K562 (cell line): ENCODE results near the gene RBM5. TPM values are rescaled to one million over a fixed set of nuclear protein-coding genes. Genes with fewer than 3 reads are reported as not detected.

Source experiments
- ATAC-seq: fragments of 200-7000 bp; cut with Tn5 transposase; 3 replicates; pipeline ENCODE4 v1.9.1; 2020; ENCODE audit warnings: moderate library complexity
- BruUV-seq: library from RNA; stranded (reverse); fragments of 400-500 nt; replicated peaks from 2 replicates; lab custom pipeline; 2021; lab: Mats Ljungman, UMichigan
- CTCF ChIA-PET: fragments of 300-600 bp; formaldehyde crosslinking; extraction: SDS; loops from one replicate; lab custom pipeline; 2021; ENCODE audit warnings: low intra/inter-chr PET ratio; lab: Yijun Ruan, JAX
- POLR2A ChIA-PET: fragments of 300-600, 350-650 bp; sonication (Branson Sonifier 250); formaldehyde crosslinking; extraction: SDS; loops from one replicate; lab custom pipeline; 2021; ENCODE audit warnings: antibody characterized with exemption, inconsistent platforms; lab: Yijun Ruan, JAX
- DNase-seq, 4 experiments: peaks; one replicate each; pipeline versions ENCODE4 v3.0.0 to v3.0.0-alpha.2; 2011 to 2018; ENCODE audit warnings: low spot score in 3 of 4, mixed read lengths in 3 of 4; ENCODE audit errors: extremely low read depth in 1 of 4
- FAIRE-seq: peaks from 2 replicates; lab custom pipeline; 2011; peaks lifted over from hg19 to GRCh38; lab: Jason Lieb, UNC
- H2AFZ ChIP-seq: 2 replicates; pipeline ENCODE4 v1.6.0; 2011; ENCODE audit warnings: low read depth, low read length, control low read depth, inconsistent platforms
- H3K27ac ChIP-seq: fragments of 200-600 bp; 3 replicates; pipeline ENCODE4 v1.8.0; 2011; ENCODE audit warnings: low read depth, mild to moderate bottlenecking, control low read depth, inconsistent platforms, low read length, moderate library complexity, mixed read lengths; ENCODE audit errors: extremely low read depth
- H3K27me3 ChIP-seq, 2 experiments: fragments of 300-600 bp in 1 of 2; 2 replicates in 1 of 2; 3 replicates in 1 of 2; pipeline versions ENCODE4 v1.6.0 to v1.8.0; 2011; ENCODE audit warnings: inconsistent platforms in 2 of 2, low read length in 2 of 2, mild to moderate bottlenecking in 1 of 2, mixed read lengths in 1 of 2, moderate library complexity in 1 of 2; ENCODE audit not compliant: control insufficient read depth in 2 of 2, insufficient read depth in 2 of 2
- H3K36me3 ChIP-seq: fragments of 300-600 bp; 3 replicates; pipeline ENCODE4 v1.8.0; 2011; ENCODE audit warnings: mild to moderate bottlenecking, low read length, inconsistent platforms; ENCODE audit not compliant: control insufficient read depth, insufficient read depth
- H3K4me1 ChIP-seq, 2 experiments: fragments of 200-600 bp in 1 of 2; replicated peaks in 1 of 2; 2 replicates in 1 of 2; 3 replicates in 1 of 2; pipeline versions ENCODE4 v1.5.1 to v1.8.0; 2011; ENCODE audit warnings: inconsistent platforms in 2 of 2, low read length in 2 of 2, mild to moderate bottlenecking in 1 of 2, mixed read lengths in 1 of 2, moderate library complexity in 1 of 2; ENCODE audit not compliant: control insufficient read depth in 2 of 2, insufficient read depth in 2 of 2
- H3K4me2 ChIP-seq: 2 replicates; pipeline ENCODE4 v1.6.1; 2011; ENCODE audit warnings: low read length, control low read depth, inconsistent platforms, mixed read lengths; ENCODE audit not compliant: insufficient read depth
- H3K4me3 ChIP-seq: fragments of 200-600 bp; sonication (generic), shearing (Covaris generic); 2 replicates; pipeline ENCODE4 v1.5.1; 2016; ENCODE audit warnings: control low read depth, inconsistent platforms
- H3K79me2 ChIP-seq: fragments of 200-600 bp; 3 replicates; pipeline ENCODE4 v1.8.0; 2011; ENCODE audit warnings: low read length, inconsistent platforms; ENCODE audit not compliant: control insufficient read depth, insufficient read depth
- H3K9ac ChIP-seq, 2 experiments: 2 replicates each; pipeline versions ENCODE4 v1.6.0 to v1.6.1; 2011; ENCODE audit warnings: low read depth in 2 of 2, low read length in 2 of 2, control low read depth in 1 of 2, inconsistent platforms in 1 of 2, mild to moderate bottlenecking in 1 of 2, mixed read lengths in 1 of 2; ENCODE audit not compliant: insufficient read depth in 1 of 2
- H3K9me1 ChIP-seq: one replicate; pipeline ENCODE4 v1.6.0; 2011; ENCODE audit warnings: inconsistent platforms, mild to moderate bottlenecking, low read length, moderate library complexity; ENCODE audit not compliant: control insufficient read depth, insufficient read depth
- H3K9me3 ChIP-seq: replicated peaks from 2 replicates; pipeline ENCODE4 v1.5.1; 2011; ENCODE audit warnings: low read depth, low read length, inconsistent platforms; ENCODE audit not compliant: control insufficient read depth, insufficient read depth
- H4K20me1 ChIP-seq: replicated peaks from 2 replicates; pipeline ENCODE4 v1.6.1; 2011; ENCODE audit warnings: low read length, inconsistent platforms, mixed read lengths; ENCODE audit not compliant: control insufficient read depth, insufficient read depth
- ELF4 ChIP-seq: fragments of 450-650 bp; formaldehyde crosslinking; IDR thresholded peaks from 2 replicates; pipeline ENCODE4 v1.4.0; 2022; ENCODE audit warnings: missing genetic modification characterization
- HDAC8 ChIP-seq: fragments of 450-650 bp; IDR thresholded peaks from 2 replicates; pipeline ENCODE4 v1.6.1; 2016; ENCODE audit warnings: mild to moderate bottlenecking, missing genetic modification characterization, moderate library complexity, missing compliant biosample characterization
- HOXB6 ChIP-seq: fragments of 250-450 bp; sonication (Bioruptor Pico); IDR thresholded peaks from 2 replicates; pipeline ENCODE4 v1.5.1; 2022; ENCODE audit warnings: mild to moderate bottlenecking, borderline replicate concordance
- KDM5B ChIP-seq: fragments of 200-600 bp; sonication (generic); IDR thresholded peaks from 2 replicates; pipeline ENCODE4 v1.6.1; 2012; ENCODE audit warnings: low read depth, mild to moderate bottlenecking, moderate library complexity, low read length, control low read depth, inconsistent platforms; ENCODE audit not compliant: insufficient replicate concordance
- MYC ChIP-seq, 2 experiments: fragments of 250-450 bp in 1 of 2; sonication (Bioruptor Pico) in 1 of 2; IDR thresholded peaks; 2 replicates each; pipeline versions ENCODE4 v1.5.1 to v1.6.1; 2012 to 2021; ENCODE audit warnings: low read depth in 2 of 2, borderline replicate concordance in 1 of 2, improper control_type of control experiment in 1 of 2, low read length in 1 of 2, mild to moderate bottlenecking in 1 of 2, moderate library complexity in 1 of 2
- PHB ChIP-seq: fragments of 250-450 bp; sonication (Bioruptor Pico); IDR thresholded peaks from 2 replicates; pipeline ENCODE4 v1.5.0; 2021
- RBBP5 ChIP-seq: fragments of 200-600 bp; sonication (generic); IDR thresholded peaks from 2 replicates; pipeline ENCODE4 v1.6.1; 2012; ENCODE audit warnings: borderline replicate concordance, mild to moderate bottlenecking, low read length, control low read depth, inconsistent platforms; ENCODE audit not compliant: insufficient read depth, poor library complexity, severe bottlenecking
- STAG1 ChIP-seq: sonication (generic); formaldehyde crosslinking; IDR thresholded peaks from 2 replicates; pipeline ENCODE4 v1.5.0; 2020; ENCODE audit warnings: missing genetic modification reagents, borderline replicate concordance
- TEAD2 ChIP-seq: fragments of 450-650 bp; IDR thresholded peaks from 2 replicates; pipeline ENCODE4 v1.6.1; 2016; ENCODE audit warnings: missing genetic modification characterization, control low read depth, missing compliant biosample characterization
- ZNF780A ChIP-seq: fragments of 250-450 bp; sonication (Bioruptor Pico); IDR thresholded peaks from 2 replicates; pipeline ENCODE4 v1.5.0; 2021; ENCODE audit warnings: mild to moderate bottlenecking
- WGBS: fragments of 100-300 bp; shearing (Covaris generic); methylation state at CpG from one replicate; pipeline ENCODE4 v1.1.6; 2016; ENCODE audit warnings: low coverage, mixed read lengths; ENCODE audit not compliant: insufficient coverage; ENCODE audit errors: missing lambda C conversion rate; 5-methylcytosine and 5-hydroxymethylcytosine counted together
- in situ Hi-C: fragments of 300-500 bp; cut with MboI; formaldehyde crosslinking; loops from 4 replicates; pipeline ENCODE4 v1.15.0; 2018; ENCODE audit warnings: inconsistent platforms, mixed read lengths
- intact Hi-C: fragments of 100-400 bp; cut with micrococcal nuclease; formaldehyde crosslinking; loops from 2 replicates; pipeline ENCODE4 v1.14.2; 2022
- polyA plus RNA-seq, 8 experiments: library from polyadenylated mRNA; depleted of rRNA in 4 of 8; stranded (reverse) in 5 of 8; unstranded in 3 of 8; fragments of >200 nt; fragmentation: Nextera tagmentation in 2 of 8; fragmentation: Illumina TruSeq in 1 of 8; extraction: Ambion mirVana in 2 of 8; extraction: Trizol in 1 of 8; gene quantifications; 2 replicates each; pipeline versions ENCODE4 v1.2.1 to v1.2.3, GENCODE V29; 2011 to 2014; ENCODE audit warnings: inconsistent platforms in 1 of 8, missing spikeins in 1 of 8
- total RNA-seq, 7 experiments: library from RNA; depleted of rRNA in 6 of 7; stranded (reverse); fragments of >200 nt in 6 of 7; fragmentation: Illumina TruSeq in 2 of 7; extraction: Trizol in 2 of 7; gene quantifications; 2 replicates each; pipeline versions ENCODE4 v1.2.1 to v1.2.3, GENCODE V29; 2011 to 2021; ENCODE audit warnings: low replicate concordance in 1 of 7
- TF ChIP-seq, protein P1 (sequence below): sonication (generic); formaldehyde crosslinking; IDR thresholded peaks from 2 replicates; pipeline ENCODE4 v1.8.1; 2023; ENCODE audit warnings: mild to moderate bottlenecking, missing genetic modification reagents
- TF ChIP-seq, protein P2 (sequence below): fragments of 250-450 bp; sonication (Bioruptor Pico); IDR thresholded peaks from 2 replicates; pipeline ENCODE4 v1.5.0; 2022; ENCODE audit warnings: mild to moderate bottlenecking
- TF ChIP-seq, protein P3 (sequence below): fragments of 450-650 bp; formaldehyde crosslinking; IDR thresholded peaks from 2 replicates; pipeline ENCODE4 v1.4.0; 2020; ENCODE audit warnings: mild to moderate bottlenecking, moderate library complexity

RBM5 gene
- total and polyA plus RNA-seq, 9 of the 15 experiments (the other 6 are each of a cell fraction or from before 2014, with no cell fraction given), result 24.5 to 153 (median 81.6) TPM

DNA sequence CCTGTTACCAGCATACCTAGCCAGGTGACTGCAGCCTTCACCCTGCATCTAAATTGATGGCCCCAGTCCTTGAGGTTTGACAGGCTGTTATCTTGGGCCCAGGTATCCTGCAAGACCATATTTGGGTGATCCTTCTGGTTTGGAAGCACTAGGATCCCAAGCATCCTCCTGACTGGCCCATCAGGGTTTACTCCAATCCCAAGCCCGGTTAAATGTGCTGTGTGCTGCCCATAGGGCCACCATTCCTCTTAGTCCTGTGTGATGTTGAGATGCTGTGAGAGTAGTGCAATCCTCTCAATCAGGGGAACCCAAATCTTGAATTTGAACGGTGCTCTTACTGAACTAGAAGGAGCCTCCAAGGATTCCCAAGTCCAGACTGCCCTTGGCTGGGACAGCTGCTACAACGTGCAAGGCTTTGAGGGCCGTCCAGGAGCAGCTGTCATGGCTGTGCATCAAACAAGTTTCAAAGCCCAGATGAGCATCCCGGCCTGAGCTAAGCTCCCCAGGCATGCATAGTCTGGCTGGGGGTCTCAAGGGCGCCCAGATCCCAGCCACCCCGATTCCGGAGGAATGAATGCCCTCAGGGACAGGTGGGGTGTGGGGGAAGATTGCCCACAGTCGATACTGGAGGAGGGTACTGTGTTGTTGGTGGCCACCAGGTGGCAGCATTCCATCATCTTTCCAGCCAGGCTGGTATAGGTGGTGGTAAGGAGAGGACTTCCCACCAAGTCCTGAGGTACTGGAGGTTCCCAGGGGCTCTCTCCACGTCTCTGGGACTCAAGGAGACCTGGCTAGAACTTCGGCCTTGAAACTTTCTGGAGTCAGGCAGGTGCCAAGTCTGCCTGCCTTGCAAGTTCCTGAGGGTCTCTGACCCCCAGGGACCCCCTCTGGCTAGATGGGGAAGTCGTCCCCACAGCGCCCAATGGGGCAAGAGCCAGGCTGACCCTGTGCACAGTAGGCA is 32.6 kb downstream of the RBM5 start:
- in situ Hi-C loops, result loop anchor here (5.0 kb wide), 1 partner anchor 61 kb away; no protein-coding TSS in a partner anchor
- TF ChIP-seq KDM5B (no peak), MYC (IDR thresholded peaks at IDR 0.05; ENCODE audit: low read depth, low read length) (no peak), MYC (CRISPR knock-in tag; IDR thresholded peaks at IDR 0.05; ENCODE audit: borderline replicate concordance, low read depth) (no peak), STAG1 (CRISPR knock-in tag) (peak; percentile 59), HOXB6 (CRISPR knock-in tag) (no peak), ZNF780A (no peak), TEAD2 (tag) (no peak), RBBP5 (no peak), PHB (CRISPR knock-in tag) (0 out of 2 replicates have a peak, but pooled peaks have one; percentile 23), ELF4 (CRISPR knock-in tag) (no peak), HDAC8 (tag) (no peak)
- TF ChIP-seq, protein P1, sequence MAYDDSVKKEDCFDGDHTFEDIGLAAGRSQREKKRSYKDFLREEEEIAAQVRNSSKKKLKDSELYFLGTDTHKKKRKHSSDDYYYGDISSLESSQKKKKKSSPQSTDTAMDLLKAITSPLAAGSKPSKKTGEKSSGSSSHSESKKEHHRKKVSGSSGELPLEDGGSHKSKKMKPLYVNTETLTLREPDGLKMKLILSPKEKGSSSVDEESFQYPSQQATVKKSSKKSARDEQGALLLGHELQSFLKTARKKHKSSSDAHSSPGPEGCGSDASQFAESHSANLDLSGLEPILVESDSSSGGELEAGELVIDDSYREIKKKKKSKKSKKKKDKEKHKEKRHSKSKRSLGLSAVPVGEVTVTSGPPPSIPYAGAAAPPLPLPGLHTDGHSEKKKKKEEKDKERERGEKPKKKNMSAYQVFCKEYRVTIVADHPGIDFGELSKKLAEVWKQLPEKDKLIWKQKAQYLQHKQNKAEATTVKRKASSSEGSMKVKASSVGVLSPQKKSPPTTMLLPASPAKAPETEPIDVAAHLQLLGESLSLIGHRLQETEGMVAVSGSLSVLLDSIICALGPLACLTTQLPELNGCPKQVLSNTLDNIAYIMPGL (CRISPR knock-in tag), result no peak
- TF ChIP-seq, protein P2, sequence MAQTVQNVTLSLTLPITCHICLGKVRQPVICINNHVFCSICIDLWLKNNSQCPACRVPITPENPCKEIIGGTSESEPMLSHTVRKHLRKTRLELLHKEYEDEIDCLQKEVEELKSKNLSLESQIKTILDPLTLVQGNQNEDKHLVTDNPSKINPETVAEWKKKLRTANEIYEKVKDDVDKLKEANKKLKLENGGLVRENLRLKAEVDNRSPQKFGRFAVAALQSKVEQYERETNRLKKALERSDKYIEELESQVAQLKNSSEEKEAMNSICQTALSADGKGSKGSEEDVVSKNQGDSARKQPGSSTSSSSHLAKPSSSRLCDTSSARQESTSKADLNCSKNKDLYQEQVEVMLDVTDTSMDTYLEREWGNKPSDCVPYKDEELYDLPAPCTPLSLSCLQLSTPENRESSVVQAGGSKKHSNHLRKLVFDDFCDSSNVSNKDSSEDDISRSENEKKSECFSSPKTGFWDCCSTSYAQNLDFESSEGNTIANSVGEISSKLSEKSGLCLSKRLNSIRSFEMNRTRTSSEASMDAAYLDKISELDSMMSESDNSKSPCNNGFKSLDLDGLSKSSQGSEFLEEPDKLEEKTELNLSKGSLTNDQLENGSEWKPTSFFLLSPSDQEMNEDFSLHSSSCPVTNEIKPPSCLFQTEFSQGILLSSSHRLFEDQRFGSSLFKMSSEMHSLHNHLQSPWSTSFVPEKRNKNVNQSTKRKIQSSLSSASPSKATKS (CRISPR knock-in tag), result no peak
- TF ChIP-seq, protein P3, sequence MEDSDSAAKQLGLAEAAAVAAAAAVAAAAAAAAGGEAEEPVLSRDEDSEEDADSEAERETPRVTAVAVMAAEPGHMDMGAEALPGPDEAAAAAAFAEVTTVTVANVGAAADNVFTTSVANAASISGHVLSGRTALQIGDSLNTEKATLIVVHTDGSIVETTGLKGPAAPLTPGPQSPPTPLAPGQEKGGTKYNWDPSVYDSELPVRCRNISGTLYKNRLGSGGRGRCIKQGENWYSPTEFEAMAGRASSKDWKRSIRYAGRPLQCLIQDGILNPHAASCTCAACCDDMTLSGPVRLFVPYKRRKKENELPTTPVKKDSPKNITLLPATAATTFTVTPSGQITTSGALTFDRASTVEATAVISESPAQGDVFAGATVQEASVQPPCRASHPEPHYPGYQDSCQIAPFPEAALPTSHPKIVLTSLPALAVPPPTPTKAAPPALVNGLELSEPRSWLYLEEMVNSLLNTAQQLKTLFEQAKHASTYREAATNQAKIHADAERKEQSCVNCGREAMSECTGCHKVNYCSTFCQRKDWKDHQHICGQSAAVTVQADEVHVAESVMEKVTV (CRISPR knock-in tag), result peak; percentile 47; the same call in 1 of the 2 replicates

More for the DNA sequence above, 32.6 kb downstream of the RBM5 start:
- no peak overlapping the region for H3K4me3 ChIP-seq
- intact Hi-C loops, result loop anchor here (1.0 to 5.0 kb wide), 3 partner anchors 33 to 151 kb away; no protein-coding TSS in a partner anchor
- H3K4me1 ChIP-seq, result peaks cover 0 to 9% of the 10 kb centered on the region in 2 experiments; a peak in 2 of 5 replicates
- no peaks in the 10 kb centered on the region for H3K9me3 ChIP-seq
- peak; percentile 77 to 83 (median 80) for DNase-seq
- no peak overlapping the region for H2AFZ ChIP-seq
- FAIRE-seq, result peak; percentile 92
- no peaks in the 10 kb centered on the region for H3K9me1 ChIP-seq
- CTCF ChIA-PET, result interaction anchor here (0.5 to 4.4 kb wide), 5 partner anchors 68 to 106 kb away, joined by 3 to 34 read pairs (median 5); no protein-coding TSS in a partner anchor
- POLR2A ChIA-PET, result interaction anchor here (0.6 to 3.3 kb wide), 7 partner anchors 14 to 70 kb away, joined by 3 to 12 read pairs (median 4); partner anchors contain the start of gene GNAT1
- BruUV-seq, result no TSS peak
- no peak overlapping the region for H3K4me2 ChIP-seq
- H4K20me1 ChIP-seq, result peaks cover 12% of the 10 kb centered on the region
- peaks cover 41% of the 10 kb centered on the region for H3K36me3 ChIP-seq
- no peak overlapping the region for H3K27ac ChIP-seq
- H3K79me2 ChIP-seq, result no peaks in the 10 kb centered on the region
- 30% methylated on average over 13 of the region's 13 CpGs for WGBS
- H3K27me3 ChIP-seq, result no peaks in the 10 kb centered on the region
- no peak overlapping the region for H3K9ac ChIP-seq
- peak; percentile 96 for ATAC-seq
